Mucosa of stomach (tissue), 1 donor: ENCODE measurements around the gene SEC63.
A peak's percentile ranks its signal among the peaks of the same experiment; 100 is the strongest.
"Not testable (repeated sequence)": the region's sequence is repeated elsewhere in the genome, so short reads cannot be mapped to it uniquely, and the experiment has no call there.

Experiments used
- H3K27me3 ChIP-seq: one replicate; pipeline ENCODE4 v1.7.0; 2013; ENCODE audit warnings: mild to moderate bottlenecking, low read length; ENCODE audit not compliant: control insufficient read depth, insufficient read depth
- H3K36me3 ChIP-seq: one replicate; pipeline ENCODE4 v1.7.0; 2013; ENCODE audit warnings: low read length; ENCODE audit not compliant: control insufficient read depth, insufficient read depth
- H3K4me1 ChIP-seq: one replicate; pipeline ENCODE4 v1.7.0; 2013; ENCODE audit warnings: mild to moderate bottlenecking, low read length; ENCODE audit not compliant: control insufficient read depth, insufficient read depth
- H3K4me3 ChIP-seq: one replicate; pipeline ENCODE4 v1.7.0; 2013; ENCODE audit warnings: low read length
- H3K9ac ChIP-seq: one replicate; pipeline ENCODE4 v1.7.0; 2013; ENCODE audit warnings: mild to moderate bottlenecking, low read length, moderate library complexity
- H3K9me3 ChIP-seq: one replicate; pipeline ENCODE4 v1.7.0; 2013; ENCODE audit warnings: mild to moderate bottlenecking, low read length, moderate library complexity; ENCODE audit not compliant: control insufficient read depth
- donor health status: Pancreatic carcinoma.

Gene SEC63

DNA sequence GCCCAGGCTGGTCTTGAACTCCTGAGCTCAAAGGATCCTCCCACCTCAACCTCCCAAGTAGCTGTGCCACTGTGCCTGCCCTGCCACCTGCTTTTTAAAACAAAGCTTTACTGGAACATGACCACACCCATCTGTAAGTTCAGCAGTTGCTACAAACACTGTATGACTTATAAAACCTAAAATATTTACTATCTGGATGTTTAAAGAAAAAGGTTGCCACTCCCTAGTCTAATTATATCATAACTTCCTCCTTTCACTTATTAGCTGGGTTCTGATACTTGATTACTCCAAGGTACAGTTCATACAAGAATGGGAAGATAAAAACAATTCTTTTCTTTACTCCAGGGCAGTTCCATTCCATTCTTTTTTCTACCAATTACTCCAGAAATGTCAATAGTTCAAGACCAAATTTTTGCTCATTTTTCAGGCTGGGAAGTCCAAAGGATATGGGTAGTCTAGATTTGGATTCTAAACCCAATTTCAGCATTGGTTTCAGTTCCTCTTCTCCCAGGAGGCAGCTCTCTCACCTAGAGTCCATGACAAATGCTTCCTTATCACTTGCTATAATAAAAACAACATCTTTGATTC is 63.1 kb downstream of the SEC63 start:
- peaks cover 17% of the 10 kb centered on the region for H3K4me1 ChIP-seq
- H3K4me3 ChIP-seq, result no peak overlapping the region
- peak overlapping the region; percentile 36 for H3K9ac ChIP-seq
- H3K36me3 ChIP-seq, result peaks cover 4% of the 10 kb centered on the region
- no peaks in the 10 kb centered on the region for H3K9me3 ChIP-seq
- H3K27me3 ChIP-seq, result no peaks in the 10 kb centered on the region

DNA sequence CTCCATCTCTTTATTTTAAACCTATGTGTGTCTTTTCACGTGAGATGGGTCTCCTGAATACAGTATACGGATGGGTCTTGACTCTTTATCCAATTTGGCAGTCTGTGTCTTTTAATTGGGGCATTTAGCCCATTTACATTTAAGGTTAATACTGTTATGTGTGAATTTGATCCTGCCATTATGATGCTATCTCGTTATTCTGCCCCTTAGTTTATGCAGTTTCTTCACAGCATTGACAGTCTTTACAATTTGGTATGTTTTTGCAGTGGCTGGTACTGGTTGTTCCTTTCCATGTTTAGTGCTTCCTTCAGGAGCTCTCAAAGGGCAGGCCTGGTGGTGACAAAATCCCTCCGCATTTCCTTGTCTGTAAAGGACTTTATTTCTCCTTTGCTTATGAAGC is 67.6 kb downstream of the SEC63 start:
- H3K36me3 ChIP-seq, H3K9ac ChIP-seq, H3K27me3 ChIP-seq, H3K4me1 ChIP-seq, H3K4me3 ChIP-seq, H3K9me3 ChIP-seq: not testable (repeated sequence)

DNA sequence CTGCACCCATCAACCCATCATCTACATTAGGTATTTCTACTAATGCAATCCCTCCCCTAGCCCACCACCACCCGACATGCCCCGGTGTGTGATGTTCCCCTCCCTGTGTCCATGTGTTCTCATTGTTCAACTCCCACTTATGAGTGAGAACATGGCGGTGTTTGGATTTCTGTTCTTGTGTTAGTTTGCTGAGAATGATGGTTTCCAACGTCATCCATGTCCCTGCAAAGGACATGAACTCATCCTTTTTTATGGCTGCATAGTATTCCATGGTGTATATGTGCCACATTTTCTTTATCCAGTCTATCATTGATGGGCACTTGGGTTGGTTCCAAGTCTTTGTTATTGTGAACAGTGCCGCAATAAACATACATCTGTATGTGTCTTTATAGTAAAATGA is 72.1 kb downstream of the SEC63 start:
- not testable (repeated sequence) for H3K9ac ChIP-seq, H3K36me3 ChIP-seq, H3K9me3 ChIP-seq, H3K4me3 ChIP-seq, H3K27me3 ChIP-seq
- peaks cover 10% of the 10 kb centered on the region for H3K4me1 ChIP-seq

DNA sequence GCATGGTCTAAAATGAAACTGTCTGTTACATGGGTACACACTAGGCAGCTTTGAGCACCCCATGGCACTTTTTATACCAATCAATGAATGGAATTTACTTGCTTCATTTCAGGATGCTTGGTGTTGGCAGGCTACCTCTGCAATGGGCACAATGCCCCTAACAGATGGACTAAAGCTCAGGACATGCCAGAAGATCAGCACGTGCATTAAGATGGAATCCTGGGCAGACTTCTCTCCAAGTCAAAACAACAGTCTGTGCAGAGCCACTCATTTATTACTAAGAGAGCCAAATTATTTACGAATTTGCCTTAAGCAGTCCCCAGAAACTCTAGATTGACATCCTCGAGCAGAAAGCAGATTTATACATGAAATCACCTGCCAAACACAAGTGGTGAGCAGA is 78.1 kb downstream of the SEC63 start:
- H3K4me3 ChIP-seq, result no peak overlapping the region
- no peaks in the 10 kb centered on the region for H3K27me3 ChIP-seq
- H3K4me1 ChIP-seq, result peaks cover 10% of the 10 kb centered on the region
- no peaks in the 10 kb centered on the region for H3K36me3 ChIP-seq
- H3K9me3 ChIP-seq, result no peaks in the 10 kb centered on the region
- H3K9ac ChIP-seq, result no peak overlapping the region

DNA sequence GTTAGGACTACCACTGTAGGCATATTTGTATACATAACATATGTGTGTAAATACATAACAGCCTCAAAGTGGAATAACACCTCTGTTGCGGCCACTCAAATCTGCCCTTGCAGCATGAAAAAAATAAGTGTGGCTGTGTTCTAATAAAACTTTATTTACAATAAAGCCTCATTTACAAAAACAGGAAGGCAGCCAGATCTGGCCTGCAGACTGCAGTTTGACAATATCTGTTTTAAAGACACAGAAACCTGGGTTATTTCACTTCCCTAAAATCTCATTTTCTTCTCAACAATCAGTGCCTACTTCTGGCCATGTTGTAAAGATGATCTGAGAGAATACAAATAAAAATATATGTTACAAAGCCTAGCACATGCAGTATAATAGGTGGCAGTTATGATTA is 80.0 kb downstream of the SEC63 start:
- H3K4me3 ChIP-seq, result no peak overlapping the region
- no peaks in the 10 kb centered on the region for H3K36me3 ChIP-seq
- no peak overlapping the region for H3K9ac ChIP-seq
- peaks cover 10% of the 10 kb centered on the region for H3K4me1 ChIP-seq
- H3K9me3 ChIP-seq, result no peaks in the 10 kb centered on the region
- no peaks in the 10 kb centered on the region for H3K27me3 ChIP-seq

DNA sequence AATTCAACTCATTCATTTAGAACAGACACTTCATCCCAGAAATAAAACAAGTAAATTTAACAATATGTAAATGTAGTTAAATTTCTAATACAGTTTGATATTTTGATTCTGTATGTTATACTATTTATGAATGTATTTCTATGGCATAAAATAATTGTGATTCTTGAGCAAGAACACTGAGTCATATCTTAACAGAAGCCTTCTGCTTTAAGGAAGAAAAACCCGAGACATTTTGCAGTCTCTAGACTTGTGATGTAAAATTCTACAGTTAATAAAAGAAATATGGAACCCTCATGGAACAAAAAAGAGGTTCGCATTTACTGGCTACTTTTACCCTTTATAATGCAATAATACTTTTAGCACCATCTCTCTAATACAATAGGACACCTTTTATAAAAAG is 86.0 kb downstream of the SEC63 start:
- Histone ChIP-seq H3K9me3 (no peaks in the 10 kb centered on the region), H3K9ac (no peak overlapping the region), H3K27me3 (no peaks in the 10 kb centered on the region), H3K4me1 (no peaks in the 10 kb centered on the region), H3K4me3 (no peak overlapping the region), H3K36me3 (no peaks in the 10 kb centered on the region)

DNA sequence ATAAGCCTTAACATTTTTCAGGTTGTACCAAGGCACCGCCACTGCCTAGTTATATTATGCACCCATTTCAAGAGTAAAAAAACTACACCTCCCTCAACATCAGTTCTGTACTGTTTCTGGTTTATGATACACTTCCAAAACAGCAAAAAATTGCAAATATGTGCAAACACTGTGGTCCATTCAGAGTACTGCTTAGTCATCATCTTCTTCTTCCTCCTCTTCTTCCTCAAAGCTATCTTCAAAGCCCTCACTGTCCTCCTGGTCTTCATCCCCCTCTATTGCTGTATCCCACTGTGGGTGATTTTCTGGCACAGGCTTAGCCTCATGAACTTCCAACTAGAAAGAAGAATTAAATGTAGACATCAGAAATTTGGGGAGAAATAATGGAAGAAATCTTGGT is 86.5 kb downstream of the SEC63 start:
- H3K9ac ChIP-seq, result not testable (repeated sequence)

DNA sequence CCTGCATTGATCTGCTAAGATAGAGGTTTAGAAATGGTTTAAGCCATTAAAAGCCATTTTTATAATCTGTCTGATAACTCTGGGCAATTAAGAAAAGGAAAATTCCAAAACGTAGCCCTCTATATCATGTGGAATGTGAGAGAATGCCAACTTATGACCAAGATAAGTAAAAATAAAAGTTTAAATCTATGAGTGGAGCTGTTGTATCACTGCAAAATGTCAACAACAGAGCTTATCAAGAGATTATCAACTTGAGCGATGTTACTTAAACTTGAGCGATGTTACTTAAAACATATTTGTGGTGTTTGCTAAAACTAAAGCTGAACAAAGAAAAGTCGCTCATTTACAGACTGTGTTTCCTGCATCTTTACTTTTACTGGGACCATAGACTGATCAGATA is 87.0 kb downstream of the SEC63 start:
- no peaks in the 10 kb centered on the region for H3K27me3 ChIP-seq
- H3K9ac ChIP-seq, result no peak overlapping the region
- no peak overlapping the region for H3K4me3 ChIP-seq
- H3K9me3 ChIP-seq, result no peaks in the 10 kb centered on the region
- no peaks in the 10 kb centered on the region for H3K4me1 ChIP-seq
- H3K36me3 ChIP-seq, result no peaks in the 10 kb centered on the region

More for the DNA sequence above, 86.5 kb downstream of the SEC63 start:
- not testable (repeated sequence) for H3K4me3 ChIP-seq, H3K9me3 ChIP-seq, H3K27me3 ChIP-seq, H3K36me3 ChIP-seq, H3K4me1 ChIP-seq

DNA sequence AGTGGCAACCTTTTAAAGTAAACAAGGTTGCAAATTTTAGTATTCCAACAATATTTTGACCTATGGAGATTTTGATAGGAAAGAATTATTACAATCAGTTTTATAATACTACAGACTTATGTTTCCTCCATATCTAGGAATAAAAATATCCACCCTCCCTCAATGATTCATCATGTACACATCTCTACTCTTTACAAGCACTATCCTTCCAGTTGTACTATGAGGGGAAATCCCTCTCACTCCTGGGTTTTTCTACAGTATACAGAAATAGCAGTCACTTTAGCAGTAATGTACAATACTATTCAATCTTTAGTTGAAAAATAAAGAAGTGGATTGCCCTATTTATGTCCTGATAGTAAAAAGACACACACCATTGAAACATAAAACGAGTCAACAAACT is 87.6 kb downstream of the SEC63 start:
- H3K36me3 ChIP-seq, result no peaks in the 10 kb centered on the region
- H3K4me3 ChIP-seq, result no peak overlapping the region
- H3K9ac ChIP-seq, result no peak overlapping the region
- no peaks in the 10 kb centered on the region for H3K9me3 ChIP-seq
- no peaks in the 10 kb centered on the region for H3K27me3 ChIP-seq
- no peaks in the 10 kb centered on the region for H3K4me1 ChIP-seq

DNA sequence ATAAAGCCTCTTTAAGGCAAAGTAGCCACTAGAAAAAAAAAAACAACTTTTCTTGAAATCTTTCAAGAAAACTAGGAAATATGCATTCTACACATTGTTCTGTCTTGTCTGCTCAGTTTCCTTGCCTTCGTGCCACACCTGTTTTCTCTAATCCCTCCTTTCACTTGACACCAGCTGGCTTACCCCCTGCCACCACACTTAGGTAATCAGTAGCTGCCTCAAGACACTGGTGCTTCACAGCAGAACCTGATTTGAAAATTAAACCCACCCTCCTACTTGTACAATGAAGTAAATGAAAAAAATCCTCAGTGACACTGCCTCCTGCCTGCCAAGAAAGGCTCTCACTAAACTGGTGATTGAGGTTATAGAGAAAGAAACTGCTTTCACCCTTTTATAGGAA is 88.1 kb downstream of the SEC63 start:
- Histone ChIP-seq H3K27me3 (no peaks in the 10 kb centered on the region), H3K4me3 (no peak overlapping the region), H3K9me3 (no peaks in the 10 kb centered on the region), H3K36me3 (no peaks in the 10 kb centered on the region), H3K9ac (no peak overlapping the region), H3K4me1 (no peaks in the 10 kb centered on the region)

DNA sequence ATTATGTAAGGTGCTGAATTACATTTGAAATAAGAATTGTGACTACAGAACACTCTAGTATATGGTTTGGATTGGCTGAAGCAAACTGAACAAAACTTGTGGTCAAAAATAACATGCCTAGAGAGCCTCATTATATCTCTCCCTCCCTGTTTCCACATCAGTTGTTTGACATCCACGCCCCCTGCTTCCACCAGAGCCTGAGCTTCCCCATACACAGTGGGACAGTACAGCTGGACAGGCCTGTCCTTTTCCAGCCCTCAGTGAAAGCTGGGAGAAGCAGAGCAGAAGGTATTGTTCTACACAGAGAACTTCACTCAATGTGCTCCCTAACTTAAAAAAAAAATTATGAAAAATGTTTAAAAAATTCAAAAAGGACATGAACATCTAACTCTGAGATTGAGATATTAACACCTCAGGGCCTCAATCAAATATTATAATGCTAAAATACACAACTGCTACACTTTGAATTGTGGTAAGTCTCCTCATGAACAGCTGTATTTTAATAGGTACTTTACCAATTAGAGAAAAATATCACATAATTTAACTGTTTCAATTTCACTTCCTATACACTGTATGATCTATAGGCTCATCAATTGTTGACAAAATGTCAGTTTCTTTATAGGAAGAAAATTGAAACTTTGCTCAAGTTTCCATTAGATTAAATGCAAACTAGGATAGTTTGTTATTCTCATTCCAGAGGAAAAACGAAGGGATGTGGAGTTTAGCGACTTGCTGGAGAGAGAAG is 89.0 kb downstream of the SEC63 start:
- H3K9me3 ChIP-seq, result no peaks in the 10 kb centered on the region
- no peak overlapping the region for H3K9ac ChIP-seq
- no peaks in the 10 kb centered on the region for H3K4me1 ChIP-seq
- no peak overlapping the region for H3K4me3 ChIP-seq
- H3K36me3 ChIP-seq, result no peaks in the 10 kb centered on the region
- H3K27me3 ChIP-seq, result no peaks in the 10 kb centered on the region

DNA sequence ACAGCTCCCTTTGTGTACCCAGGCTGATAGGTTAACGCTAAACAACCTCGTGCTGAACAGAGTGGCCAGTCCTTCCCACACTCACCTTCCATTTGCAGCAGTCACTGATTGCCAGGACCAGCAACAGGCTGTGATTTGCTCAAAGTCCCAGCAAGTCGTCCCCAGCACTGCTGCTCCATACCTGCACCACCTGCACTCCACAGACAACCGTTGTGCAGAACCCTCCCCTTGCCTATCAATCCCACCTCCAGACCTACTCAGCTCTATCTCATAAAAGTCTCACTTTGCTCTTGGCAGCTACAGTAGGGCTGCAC is 90.7 kb downstream of the SEC63 start:
- H3K4me3 ChIP-seq, result no peak overlapping the region
- no peaks in the 10 kb centered on the region for H3K27me3 ChIP-seq
- no peaks in the 10 kb centered on the region for H3K4me1 ChIP-seq
- no peak overlapping the region for H3K9ac ChIP-seq
- H3K36me3 ChIP-seq, result no peaks in the 10 kb centered on the region
- H3K9me3 ChIP-seq, result no peaks in the 10 kb centered on the region
